ENCODE results near the gene SERPINE3.

- TF ChIP-seq CTCF (conservative IDR thresholded peaks at IDR 0.05; ENCODE audit: low read depth, low read length) (no peak), EZH2 (IDR thresholded peaks at IDR 0.05; ENCODE audit: borderline replicate concordance, low read depth, low read length, poor library complexity, severe bottlenecking) (no peak)
Observed at GRCh38 chr13:51298812-51299211, 40.7 kb upstream of the SERPINE3 start.
